NCI-H82 treated with DMSO at 0.1 percent for 48 hours (cell line): Measurements from ENCODE around the gene ZBTB4.

Experiments
- DNase-seq: peaks from one replicate; lab custom pipeline; 2025; ENCODE audit not compliant: unreplicated experiment; lab: John Stamatoyannopoulos, UW

ZBTB4 gene, protein sequence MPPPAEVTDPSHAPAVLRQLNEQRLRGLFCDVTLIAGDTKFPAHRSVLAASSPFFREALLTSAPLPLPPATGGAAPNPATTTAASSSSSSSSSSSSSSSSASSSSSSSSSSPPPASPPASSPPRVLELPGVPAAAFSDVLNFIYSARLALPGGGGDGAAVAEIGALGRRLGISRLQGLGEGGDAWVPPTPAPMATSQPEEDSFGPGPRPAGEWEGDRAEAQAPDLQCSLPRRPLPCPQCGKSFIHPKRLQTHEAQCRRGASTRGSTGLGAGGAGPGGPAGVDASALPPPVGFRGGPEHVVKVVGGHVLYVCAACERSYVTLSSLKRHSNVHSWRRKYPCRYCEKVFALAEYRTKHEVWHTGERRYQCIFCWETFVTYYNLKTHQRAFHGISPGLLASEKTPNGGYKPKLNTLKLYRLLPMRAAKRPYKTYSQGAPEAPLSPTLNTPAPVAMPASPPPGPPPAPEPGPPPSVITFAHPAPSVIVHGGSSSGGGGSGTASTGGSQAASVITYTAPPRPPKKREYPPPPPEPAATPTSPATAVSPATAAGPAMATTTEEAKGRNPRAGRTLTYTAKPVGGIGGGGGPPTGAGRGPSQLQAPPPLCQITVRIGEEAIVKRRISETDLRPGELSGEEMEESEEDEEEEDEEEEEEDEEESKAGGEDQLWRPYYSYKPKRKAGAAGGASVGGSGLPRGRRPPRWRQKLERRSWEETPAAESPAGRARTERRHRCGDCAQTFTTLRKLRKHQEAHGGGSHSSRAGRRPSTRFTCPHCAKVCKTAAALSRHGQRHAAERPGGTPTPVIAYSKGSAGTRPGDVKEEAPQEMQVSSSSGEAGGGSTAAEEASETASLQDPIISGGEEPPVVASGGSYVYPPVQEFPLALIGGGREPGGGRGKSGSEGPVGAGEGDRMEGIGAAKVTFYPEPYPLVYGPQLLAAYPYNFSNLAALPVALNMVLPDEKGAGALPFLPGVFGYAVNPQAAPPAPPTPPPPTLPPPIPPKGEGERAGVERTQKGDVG

DNA sequence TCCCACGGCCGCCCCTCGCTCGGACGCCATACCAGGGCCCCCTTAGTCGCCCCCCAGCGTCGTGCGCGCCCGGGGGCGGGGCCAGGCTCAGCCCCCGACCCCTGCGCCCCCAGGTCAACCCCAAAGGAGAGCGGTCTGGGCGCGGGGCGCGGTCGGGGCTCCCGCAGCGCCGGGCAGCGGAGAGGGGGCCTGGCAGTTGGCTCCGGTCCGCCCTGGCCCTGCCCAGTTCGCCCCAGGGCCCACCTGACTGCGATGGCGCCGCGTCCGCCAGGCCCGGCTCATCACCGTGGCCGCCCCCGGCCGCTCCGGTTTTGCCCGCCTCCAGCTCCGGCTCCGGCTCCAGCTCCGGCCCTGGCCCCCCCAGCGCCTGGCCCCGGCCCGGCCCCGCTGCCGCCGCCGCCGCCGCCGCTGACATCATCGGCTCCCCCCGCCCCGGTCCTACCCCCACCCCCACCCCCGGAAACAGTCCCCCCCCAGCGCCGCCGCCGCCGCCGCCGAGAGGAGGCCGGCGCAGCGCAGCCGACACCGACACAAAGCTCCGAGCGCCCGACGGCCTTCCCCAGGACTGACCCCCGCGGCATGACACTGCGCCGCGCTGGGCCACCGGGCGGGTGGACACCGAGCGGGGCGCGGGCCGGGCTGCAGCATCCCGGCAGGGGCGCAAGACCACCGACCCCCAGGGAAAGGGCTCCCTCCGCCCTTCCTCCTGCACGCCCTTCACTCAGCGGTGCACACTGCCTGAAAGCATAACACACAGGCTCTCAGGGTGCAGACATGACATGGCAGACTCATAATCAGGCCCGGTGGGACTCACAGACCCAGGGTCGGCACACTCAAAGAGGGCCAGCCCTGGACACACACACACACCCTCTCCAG lies at the start of gene ZBTB4:
ZBTB4 (minus strand) TSS at position 419 of the 876 bp plus-strand sequence. CDS start 12,830 bp downstream, outside the sequence.
- DNase-seq, result no peak

DNA sequence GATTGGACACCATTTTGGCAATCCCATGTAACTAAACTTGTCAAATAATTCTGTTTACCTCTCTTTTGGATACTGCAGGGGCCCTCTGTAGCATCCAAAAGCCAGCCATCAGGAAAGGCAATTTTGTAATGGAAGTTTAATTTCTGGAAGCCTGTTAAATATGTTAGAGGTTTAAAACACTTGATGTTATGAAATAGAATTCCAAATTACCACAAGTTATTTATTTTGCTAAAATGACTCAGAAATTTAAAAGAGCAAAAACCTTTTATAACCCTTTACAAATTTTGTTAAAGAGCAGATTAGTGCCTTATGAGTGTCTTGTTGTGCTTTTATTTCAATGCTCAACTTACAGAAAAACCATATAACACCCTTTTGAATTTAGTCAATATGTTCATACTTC lies 49.4 kb upstream of the ZBTB4 start:
- DNase-seq, result no peak

DNA sequence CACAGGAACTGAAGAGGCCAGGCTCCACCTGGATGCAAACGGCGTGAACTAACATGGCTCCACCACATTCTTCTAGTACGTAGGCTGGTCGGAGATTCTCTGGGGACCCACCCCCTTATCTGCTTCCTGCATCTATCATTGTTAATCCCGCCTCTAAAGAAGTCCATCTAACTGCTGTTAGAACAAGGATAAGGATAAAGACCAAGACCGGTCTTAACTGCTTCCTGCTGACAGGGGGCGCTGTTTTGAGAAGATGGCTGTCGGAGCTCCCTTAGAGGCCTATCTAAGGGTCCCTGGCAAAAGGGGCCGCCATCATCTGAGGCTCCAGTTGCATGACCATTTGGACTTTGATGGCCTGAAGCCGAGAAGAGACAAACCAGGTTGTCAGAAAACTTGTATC lies 43.6 kb upstream of the ZBTB4 start:
- peak; percentile 48 for DNase-seq

DNA sequence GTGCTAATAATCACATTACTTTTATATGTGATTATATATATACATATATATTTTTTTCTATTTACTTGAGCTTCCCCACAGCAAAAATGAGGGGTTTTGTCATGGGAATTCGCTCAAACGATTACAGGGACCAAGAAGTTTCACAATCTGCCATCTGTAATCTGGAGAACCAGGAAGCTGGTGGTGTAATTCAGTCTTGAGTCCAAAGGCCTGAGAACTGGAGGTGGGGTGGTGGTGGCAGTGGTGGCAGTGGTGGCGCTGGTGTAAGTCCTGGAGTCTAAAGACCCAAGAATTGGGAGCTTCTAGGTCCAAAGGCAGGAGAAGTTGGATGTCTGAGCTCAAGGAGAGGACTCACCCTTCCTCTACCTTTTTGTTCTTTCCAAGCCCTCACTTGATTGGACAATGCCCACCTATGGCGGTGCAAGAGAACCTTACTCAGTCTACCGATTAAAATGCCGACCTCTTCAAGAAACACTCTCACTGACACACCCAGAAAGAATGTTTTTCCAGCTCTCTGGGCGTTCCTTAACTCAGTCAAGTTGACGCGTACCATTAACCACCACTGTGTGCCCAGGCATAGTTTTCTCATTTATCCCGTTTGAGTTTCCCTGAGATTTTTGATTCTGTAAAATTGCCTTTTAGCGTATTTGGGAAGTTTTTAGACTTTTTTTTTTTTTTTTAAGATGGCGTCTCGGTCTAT lies 36.6 kb upstream of the ZBTB4 start:
- DNase-seq, result no peak

DNA sequence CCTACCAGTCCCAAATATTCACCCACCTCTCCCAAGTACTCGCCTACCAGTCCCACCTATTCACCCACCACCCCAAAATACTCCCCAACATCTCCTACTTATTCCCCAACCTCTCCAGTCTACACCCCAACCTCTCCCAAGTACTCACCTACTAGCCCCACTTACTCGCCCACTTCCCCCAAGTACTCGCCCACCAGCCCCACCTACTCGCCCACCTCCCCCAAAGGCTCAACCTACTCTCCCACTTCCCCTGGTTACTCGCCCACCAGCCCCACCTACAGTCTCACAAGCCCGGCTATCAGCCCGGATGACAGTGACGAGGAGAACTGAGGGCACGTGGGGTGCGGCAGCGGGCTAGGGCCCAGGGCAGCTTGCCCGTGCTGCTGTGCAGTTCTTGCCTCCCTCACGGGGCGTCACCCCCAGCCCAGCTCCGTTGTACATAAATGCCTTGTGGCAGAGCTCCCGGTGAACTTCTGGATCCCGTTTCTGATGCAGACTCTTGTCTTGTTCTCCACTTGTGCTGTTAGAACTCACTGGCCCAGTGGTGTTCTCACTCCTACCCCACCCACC lies 34.5 kb upstream of the ZBTB4 start:
- no peak for DNase-seq

DNA sequence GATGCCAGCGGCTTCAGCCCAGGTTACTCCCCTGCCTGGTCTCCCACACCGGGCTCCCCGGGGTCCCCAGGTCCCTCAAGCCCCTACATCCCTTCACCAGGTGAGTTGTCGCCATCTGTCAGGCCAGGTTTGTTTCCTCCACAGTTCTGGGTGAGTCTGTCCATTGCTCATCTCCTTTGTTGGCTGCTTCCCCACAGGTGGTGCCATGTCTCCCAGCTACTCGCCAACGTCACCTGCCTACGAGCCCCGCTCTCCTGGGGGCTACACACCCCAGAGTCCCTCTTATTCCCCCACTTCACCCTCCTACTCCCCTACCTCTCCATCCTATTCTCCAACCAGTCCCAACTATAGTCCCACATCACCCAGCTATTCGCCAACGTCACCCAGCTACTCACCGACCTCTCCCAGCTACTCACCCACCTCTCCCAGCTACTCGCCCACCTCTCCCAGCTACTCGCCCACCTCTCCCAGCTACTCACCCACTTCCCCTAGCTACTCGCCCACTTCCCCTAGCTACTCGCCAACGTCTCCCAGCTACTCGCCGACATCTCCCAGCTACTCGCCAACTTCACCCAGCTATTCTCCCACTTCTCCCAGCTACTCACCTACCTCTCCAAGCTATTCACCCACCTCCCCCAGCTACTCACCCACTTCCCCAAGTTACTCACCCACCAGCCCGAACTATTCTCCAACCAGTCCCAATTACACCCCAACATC lies 33.6 kb upstream of the ZBTB4 start:
- no peak for DNase-seq

DNA sequence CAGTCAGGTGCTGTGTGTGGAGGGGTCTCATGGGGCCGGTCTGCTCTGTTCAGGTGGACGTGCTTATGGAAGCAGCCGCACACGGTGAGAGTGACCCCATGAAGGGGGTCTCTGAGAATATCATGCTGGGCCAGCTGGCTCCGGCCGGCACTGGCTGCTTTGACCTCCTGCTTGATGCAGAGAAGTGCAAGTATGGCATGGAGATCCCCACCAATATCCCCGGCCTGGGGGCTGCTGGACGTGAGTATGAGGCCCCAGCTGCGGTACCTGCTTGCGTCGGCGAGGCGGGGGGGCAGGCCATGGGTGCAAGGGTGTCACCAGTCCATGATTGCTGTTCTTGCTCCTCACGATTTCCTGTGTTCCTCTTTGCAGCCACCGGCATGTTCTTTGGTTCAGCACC lies 32.7 kb upstream of the ZBTB4 start:
- DNase-seq, result no peak

DNA sequence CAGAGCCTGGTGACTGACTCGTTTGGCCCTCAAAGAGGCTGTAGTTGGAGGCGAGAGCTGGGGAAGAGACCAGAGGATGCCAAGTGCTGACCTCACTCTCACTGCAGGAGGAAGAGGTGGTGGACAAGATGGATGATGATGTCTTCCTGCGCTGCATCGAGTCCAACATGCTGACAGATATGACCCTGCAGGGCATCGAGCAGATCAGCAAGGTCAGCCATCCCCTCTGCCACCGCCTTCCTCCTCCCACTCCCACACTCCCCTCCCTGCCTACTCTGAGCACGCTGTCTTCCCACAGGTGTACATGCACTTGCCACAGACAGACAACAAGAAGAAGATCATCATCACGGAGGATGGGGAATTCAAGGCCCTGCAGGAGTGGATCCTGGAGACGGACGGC lies 31.7 kb upstream of the ZBTB4 start:
- DNase-seq, result no peak

DNA sequence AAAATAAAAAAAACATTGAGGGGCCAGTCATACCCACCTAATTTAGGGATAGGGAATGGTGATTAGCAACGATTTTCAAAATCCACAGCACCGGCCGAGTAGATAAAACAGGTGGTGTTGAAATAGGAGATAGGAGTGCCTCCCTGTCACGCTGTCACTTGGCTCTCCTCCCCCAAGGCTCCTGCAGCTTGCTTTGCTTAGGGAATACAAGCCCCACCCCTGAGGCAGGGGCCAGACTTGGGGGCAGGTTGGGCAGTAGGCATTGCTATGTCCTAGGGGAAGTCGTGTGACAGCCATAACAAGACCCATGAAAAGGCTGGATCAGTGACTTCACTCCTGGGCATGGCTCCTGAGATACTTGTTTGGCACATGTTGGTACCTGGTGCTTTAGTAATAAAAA lies 30.5 kb upstream of the ZBTB4 start:
- no peak for DNase-seq

DNA sequence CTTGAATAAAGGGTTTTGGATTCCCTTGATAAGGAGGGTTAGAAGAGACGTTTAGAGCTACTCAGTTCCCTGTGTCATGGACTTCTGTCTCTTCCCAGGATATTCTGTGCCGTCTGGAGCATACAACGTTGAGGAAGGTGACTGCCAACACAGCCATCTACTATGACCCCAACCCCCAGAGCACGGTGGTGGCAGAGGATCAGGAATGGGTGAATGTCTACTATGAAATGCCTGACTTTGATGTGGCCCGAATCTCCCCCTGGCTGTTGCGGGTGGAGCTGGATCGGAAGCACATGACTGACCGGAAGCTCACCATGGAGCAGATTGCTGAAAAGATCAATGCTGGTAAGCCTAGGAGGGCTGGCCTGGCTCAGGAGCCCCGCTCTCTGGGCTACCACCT lies 29.4 kb upstream of the ZBTB4 start:
- no peak for DNase-seq

DNA sequence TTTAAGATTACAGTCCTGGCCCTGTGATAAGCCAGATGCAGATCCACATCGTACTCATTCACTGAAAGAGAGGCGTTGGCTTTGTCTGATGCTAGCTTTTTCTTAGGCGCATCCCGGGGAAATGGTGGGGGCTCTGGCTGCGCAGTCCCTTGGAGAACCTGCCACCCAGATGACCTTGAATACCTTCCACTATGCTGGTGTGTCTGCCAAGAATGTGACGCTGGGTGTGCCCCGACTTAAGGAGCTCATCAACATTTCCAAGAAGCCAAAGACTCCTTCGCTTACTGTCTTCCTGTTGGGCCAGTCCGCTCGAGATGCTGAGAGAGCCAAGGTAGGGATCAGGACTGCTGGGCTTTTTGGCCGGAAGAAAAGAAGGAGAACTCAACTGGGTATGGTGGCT lies 28.7 kb upstream of the ZBTB4 start:
- DNase-seq, result no peak

DNA sequence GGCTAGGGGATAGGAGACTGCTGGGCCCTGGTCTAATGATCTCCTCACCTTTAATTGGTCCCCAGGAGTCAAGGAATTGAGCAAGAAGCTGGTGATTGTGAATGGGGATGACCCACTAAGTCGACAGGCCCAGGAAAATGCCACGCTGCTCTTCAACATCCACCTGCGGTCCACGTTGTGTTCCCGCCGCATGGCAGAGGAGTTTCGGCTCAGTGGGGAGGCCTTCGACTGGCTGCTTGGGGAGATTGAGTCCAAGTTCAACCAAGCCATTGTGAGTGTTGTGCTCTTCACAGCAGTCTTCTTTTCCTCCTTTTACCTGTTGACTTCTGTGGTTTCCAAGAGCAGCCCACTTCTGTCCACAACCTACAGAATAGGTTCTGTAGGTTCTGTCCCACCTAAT lies 24.1 kb upstream of the ZBTB4 start:
- DNase-seq, result no peak

DNA sequence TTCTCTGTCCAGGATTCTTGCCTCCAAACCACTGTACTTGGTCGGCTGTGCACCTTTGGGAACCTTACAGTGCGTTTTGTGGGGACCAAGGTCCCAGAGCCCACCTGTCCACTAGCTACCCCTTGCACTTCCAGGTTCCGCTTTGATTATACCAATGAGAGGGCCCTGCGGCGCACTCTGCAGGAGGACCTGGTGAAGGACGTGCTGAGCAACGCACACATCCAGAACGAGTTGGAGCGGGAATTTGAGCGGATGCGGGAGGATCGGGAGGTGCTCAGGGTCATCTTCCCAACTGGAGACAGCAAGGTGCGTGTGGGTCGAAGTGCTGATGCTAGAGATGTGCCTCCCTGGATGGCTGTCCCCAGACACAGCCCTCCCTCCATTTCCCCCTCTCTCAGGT lies 23.6 kb upstream of the ZBTB4 start:
- no peak for DNase-seq

DNA sequence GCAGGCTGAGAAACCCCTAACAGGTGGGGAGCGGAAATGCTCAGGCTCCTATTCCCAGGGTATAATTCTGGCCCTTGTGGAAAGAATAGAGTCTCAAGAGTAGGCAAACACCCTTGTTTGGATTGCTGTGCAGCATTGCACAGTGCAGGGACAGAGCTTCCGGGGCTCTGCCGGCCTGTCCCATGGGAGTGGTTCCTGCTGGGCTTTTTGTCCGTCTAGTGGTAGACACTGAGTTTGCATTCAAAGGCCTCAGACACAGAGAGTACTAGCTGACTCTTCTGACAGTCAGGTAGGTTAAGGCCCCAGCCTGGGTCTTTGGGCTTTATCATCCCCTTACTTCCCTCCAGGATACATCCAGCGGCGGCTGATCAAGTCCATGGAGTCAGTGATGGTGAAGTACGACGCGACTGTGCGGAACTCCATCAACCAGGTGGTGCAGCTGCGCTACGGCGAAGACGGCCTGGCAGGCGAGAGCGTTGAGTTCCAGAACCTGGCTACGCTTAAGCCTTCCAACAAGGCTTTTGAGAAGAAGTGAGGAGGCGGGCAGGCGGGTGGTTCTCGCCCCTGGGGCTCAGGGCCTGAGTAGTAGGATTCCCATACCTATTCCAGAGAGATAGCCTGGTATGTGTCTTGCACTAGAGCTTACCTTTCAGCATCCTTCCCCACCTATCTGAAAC lies 22.9 kb upstream of the ZBTB4 start:
- no peak for DNase-seq

DNA sequence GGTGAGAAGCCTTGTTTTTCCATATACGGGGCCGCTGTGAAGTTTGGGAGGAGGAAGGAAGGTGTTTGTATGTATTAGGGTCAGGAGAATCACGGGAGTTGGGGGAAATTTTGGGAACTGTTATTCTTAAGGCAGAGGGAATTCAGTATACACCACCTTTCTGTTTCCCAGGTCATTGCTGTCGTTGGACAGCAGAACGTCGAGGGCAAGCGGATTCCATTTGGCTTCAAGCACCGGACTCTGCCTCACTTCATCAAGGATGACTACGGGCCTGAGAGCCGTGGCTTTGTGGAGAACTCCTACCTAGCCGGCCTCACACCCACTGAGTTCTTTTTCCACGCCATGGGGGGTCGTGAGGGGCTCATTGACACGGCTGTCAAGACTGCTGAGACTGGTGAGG lies 22.3 kb upstream of the ZBTB4 start:
- DNase-seq, result no peak

DNA sequence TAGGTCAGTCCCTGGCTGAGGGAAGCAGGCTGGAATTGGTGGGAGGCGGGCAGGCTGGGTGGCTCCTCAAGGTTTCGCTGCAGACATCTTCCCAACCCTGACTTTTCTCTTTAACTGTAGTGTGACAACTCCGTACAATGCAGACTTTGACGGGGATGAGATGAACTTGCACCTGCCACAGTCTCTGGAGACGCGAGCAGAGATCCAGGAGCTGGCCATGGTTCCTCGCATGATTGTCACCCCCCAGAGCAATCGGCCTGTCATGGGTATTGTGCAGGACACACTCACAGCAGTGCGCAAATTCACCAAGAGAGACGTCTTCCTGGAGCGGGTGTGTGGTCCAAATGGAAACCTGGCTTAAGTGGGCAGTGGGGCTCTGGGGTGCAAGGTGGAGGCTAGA lies 19.7 kb upstream of the ZBTB4 start:
- DNase-seq, result no peak

DNA sequence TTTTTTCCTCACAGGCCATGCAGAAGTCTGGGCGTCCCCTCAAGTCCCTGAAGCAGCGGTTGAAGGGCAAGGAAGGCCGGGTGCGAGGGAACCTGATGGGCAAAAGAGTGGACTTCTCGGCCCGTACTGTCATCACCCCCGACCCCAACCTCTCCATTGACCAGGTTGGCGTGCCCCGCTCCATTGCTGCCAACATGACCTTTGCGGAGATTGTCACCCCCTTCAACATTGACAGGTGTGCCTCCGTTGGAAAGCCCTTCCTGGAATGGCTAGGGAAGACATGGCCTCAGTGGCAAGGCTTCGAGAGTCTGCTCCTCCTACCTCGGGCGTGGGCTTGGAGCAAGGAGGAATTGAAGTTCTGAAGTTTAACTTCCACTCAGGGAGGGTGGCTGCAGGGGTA lies 18.2 kb upstream of the ZBTB4 start:
- DNase-seq, result no peak

DNA sequence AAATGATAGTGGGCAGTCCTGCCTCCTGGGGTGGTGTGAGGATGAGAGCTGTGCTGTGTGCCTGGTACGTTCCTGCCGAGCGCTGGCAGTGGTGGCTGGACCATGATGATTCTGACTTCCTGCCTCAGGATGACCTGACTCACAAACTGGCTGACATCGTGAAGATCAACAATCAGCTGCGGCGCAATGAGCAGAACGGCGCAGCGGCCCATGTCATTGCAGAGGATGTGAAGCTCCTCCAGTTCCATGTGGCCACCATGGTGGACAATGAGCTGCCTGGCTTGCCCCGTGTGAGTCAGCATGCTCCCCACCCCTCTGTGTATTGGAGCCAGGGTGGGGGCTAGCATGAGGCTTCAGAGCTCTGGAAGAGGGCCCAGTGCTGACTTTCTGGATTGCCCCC lies 17.8 kb upstream of the ZBTB4 start:
- DNase-seq, result no peak
